Measurements from ENCODE around the gene FAM174C.
"Not testable (repeated sequence)": the region's sequence is repeated elsewhere in the genome, so short reads cannot be mapped to it uniquely, and the experiment has no call there.

The FAM174C gene

DNA sequence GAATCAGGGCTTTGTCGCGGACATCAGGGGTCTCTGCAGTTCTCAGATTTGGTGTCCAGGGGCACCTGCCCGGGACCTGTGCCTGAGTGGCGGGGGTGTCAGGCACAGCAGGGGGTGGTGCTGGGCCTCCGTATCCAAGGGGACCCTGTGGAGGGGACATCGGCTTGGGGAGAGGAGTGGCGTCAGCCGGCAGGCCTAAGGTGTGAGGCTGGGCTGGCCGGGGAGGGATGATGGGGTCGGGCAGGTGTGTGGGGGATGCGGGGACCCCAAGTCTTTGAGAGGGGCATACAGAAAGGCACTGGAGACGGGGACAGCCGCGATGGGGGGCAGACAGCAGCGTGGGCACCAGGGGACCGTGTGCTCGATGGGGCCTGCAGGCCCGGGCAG is 12.9 kb downstream of the FAM174C start:
- DNase-seq, result no peak

DNA sequence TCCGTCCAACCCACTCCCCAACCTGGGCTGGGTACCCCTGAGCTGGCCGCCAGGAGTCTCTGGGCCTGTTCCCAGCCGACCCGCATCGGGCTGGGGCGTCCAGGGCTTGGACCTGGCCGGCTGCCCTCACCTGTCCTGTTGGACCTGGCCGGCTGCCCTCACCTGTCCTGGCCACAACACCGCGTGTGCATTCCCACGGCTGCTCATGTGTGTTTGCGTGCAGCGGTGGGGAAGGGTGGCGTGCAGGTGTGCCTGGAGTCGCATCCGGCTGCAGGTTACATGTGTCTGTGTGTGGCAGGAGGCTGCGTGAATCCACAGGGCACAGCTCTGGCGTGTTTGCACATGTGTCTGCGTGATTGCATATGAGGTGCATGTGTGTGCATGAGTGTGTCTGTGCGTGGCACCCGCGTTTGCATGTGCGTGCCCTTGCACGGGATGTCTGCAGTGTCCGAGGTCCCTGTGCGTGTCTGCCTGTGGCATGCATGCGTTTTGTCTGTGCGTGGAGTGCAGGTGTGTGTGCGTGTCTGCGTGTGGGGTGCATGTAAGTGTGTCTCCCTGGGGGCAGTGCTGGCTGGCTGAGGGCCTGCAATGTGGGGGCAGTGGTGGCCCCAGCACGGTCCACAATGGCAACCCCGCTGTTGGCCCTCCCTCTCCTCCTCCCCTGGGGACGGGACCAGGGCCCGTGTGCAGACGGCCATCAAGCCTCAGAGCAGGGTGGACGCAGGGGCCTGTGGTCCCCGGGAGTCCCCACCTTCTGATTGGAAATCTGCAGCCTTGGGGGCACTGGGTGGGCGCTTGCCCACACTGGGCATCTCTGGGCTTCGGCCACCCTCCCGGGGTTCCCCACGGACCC is 13.7 kb downstream of the FAM174C start:
- no peak for DNase-seq

DNA sequence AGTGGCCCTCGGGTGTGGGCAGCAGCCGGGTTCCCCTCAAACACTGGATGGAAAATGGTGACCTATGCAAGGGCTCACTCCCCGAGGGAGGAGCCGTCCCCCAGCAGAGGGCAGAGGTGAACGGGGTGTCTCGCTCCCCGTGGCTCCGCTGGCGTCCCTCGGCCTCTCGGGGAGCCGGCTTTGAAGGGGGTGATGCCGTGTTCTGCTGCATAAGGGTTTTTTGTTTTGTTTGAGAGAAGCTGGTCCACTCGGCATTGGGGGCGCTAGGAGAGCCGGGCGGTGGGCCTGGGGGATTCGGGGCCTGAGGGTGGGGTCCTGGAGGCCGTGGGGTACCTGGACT is 14.3 kb downstream of the FAM174C start:
- DNase-seq, result no peak

DNA sequence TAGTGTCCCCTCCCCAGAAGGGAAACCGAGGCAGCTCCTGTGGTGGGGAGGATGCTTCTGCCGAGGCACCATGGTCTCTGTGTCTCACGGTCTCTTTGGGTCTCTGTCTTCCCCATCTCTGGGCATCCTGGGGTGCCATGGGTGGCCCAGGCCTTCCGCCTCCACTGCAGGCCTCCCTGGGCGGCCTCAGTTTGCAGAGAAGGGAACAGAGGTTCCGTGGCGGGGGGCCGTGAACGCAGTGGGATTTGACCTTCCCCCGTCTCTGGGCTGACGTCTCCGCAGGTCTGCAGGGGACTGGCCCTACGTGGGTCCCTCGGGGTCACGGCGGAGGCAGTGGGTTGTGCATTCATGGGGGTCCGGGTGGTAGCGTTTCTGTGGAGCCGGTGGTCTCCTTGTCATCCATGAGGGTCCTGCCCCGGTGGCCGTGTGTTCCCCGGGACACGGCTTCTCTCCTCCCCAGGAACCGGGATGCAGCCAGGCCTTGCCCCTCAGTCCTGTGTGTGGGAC is 14.9 kb downstream of the FAM174C start:
- DNase-seq, result no peak

DNA sequence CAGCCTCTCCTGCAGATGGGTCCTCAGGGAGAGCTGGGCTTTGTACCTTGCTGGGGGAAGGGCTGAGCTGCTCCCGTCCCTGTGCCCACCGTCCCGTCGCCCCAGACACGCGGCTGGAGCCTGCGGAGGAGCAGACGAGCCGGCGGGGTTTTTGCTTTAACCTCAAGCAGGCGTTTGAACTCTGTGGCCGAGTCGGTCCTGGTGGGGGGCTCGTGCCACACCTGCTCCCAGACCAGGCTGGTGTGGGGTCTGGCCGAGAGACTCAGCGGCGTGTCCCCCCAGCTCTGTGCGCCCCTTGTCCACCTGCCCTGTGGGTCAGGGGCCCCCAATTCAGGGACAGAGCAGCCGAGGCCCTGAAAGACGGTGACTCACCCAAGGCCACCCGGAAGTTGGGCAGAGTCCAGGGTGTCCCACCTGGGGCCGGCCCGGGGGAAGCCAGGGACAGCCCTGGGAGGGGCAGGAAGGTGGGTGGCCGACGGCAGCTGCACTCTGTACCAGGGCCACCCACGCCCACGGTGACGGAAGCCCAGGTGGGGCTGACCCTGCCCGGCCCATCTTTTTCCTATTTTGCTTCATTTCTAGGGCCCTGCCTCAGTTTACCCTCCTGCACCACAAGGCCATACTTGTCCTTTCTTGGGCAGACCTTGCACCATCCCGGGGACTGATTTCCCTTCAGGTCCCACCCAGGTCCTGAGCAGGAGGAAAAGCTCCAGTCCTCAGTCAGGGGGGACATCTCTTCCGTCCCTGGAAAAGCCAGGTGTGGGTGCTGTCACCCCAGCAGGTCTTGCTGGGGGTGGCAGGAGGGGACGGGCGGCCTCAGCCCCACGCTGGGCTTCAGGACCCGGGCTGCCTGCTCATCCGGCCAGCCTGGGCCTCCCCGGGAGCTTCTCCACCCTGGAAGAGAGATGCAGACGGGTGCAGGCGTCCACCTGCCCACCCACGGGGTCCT is 15.6 kb downstream of the FAM174C start:
- DNase-seq, result no peak

DNA sequence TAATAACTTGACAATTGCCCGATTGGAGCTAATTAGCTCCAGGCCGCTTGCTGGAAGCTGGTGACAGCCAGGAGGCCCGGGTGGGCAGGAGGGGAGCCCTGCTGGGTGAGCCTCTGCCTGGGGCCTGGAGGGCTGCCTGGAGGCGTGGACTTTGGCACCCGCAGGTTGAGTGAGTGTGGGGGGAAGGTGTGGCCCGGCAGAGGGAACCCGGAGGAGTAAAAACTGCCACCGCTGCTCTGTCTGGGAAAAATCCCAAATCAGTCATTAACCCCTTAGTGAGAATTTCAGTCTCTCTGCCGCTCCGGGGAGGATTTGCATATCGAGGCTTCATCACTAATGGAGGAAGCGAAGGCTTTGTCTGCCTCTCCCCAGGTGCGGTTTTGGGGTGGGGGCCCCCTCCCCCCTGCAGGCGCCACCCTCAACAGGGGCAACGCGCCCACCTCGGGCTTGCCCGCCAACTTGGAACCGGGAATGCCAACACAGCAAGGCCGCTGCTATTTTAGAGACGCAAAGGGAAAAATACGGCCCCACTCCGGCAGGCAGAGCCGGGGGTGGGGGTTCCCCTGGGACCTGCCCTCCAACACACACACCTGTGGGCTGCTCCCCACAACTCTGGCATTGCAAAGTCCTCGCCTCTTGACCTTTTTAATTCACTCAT is 16.6 kb downstream of the FAM174C start:
- no peak for DNase-seq

DNA sequence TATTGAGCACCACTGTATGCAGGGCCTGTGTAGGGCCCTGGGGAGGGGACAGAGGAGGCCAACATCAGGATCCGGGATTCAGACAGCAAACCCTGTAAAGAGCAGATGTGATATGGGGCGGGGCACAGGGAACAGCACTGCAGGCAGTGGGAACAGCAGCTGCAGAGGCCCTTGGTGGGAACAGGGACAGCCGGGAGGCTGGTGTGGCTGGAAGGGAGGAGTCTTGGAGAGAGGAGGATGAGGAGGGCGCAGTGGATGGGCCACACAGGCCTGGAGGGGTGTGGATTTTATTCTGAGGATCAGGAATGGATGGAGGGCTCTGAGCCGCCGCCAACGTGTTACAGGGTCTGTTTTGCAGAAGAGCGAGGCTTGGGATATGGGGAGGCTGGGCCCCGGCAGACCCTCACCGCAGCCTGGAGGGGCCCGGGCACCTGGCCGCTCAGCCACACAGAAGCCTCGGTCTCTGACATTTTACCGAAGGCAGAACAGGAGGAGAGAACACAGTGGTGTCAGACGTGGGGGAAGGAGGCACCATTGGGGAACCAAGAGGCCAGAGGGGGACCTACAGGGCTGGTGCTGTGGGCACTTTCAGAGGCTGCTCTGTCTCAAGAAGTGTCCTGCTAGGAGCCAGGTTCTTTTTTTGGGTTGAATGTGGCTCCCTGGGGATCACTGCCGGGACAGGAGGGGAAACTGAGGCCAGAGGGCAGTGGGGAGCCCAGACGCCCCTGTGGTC is 17.3 kb downstream of the FAM174C start:
- DNase-seq, result no peak

DNA sequence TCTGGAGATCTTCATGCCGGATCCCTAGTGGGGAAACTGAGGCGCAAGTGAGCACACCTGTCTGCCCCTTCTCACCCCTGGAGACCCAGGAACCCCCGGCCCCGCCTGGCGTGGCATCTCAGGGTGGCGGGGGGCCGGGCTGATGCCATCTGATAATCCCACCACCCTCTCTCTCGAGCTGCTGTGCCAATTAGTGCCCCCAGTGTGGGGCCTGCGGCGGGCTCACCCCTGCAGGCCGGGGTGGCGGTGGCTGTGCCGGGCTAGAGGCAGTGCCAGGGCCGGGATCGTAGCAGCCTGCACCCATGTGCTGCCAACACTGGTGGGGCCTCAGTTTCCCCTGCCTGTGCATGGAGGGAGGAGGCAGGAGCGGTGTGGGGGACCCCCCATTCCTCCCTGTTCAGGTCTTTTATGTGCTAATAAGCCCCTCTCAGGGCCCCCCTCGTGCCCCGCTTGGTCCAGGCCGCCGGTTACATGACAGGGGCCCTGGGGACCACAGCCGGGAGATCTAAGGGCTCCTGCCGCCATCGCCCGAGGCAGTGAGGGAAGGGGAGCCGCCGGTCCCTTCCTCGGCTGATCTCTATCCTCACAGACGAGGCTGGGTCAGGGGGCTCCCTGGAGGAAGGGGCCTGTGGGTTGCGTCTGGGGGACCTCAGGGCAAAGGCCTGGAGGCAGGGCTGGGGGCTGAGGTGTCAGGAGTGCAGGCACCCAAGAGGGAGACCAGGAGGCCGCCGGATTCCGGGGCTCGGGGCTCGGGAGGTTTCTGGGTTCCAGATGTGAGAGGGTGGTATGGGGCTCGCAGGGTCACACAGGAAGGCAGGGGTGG is 18.7 kb downstream of the FAM174C start:
- no peak for DNase-seq

DNA sequence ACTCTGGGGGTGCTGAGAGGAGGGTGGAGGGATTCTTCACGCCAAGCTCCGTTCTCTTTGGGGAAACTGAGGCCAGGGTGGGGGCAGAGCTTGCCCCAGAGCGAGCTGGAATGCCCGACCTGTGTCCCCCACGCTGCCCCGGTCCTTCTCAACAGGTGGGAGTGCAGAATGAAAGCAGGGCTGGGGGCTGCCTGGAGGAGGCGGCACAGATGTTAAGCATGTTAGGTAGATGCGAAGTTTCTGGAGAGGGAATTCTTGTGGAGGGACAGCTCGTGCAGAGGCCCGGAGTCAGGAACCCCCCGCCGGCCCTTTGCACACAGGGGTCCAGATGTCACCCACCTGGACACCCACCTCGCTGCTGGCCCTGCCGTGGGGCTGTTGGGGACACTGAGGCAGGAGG is 19.4 kb downstream of the FAM174C start:
- no peak for DNase-seq

DNA sequence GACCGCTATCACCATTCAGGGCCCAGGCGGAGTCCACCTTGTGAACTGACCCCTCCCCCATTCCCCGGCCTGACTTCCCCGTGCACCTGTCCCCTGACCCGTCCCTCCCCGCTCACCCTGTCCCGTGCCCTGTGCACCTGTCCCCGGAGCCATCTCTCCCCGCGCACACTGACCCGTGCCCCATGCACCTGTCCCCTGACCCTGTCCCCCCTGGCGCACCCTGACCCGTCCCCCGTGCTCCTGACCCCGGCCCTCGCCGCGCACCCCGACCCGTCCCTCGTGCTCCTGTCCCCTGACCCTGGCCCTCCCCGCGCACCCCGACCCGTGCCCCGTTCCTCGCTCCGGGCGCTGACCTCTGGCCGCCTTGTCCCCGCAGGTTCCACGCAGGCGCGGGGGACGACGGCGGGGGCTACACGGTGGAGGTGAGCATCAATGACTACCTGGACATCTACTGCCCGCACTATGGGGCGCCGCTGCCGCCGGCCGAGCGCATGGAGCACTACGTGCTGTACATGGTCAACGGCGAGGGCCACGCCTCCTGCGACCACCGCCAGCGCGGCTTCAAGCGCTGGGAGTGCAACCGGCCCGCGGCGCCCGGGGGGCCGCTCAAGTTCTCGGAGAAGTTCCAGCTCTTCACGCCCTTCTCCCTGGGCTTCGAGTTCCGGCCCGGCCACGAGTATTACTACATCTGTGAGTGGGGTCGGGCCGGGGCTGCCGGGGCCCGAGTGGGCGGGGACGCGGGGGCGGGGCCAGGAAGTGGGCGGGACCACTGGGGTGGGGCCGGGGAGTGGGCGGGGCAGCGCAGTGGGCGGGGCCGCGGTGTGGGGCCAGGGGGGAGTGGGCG is 20.1 kb downstream of the FAM174C start:
- DNase-seq, result no peak

DNA sequence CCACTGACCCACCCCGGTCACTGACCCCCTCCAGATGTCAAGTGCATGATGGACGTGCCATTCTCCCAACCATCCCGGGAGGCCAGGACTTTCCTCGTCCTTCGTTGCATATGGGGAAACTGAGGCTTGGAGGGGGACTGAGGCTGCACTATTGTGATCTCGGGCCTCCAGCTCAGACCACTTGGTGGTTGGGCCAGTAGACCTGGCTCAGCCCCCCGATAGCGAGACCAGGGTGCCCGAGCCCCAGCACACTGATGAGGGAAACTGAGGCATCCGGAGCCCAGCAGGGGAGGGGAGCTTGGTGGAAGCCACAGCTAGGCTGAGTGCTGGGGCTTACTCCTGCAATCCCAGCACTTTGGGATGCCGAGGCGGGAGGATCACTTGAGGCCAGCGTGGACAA is 20.7 kb downstream of the FAM174C start:
- DNase-seq, result no peak

DNA sequence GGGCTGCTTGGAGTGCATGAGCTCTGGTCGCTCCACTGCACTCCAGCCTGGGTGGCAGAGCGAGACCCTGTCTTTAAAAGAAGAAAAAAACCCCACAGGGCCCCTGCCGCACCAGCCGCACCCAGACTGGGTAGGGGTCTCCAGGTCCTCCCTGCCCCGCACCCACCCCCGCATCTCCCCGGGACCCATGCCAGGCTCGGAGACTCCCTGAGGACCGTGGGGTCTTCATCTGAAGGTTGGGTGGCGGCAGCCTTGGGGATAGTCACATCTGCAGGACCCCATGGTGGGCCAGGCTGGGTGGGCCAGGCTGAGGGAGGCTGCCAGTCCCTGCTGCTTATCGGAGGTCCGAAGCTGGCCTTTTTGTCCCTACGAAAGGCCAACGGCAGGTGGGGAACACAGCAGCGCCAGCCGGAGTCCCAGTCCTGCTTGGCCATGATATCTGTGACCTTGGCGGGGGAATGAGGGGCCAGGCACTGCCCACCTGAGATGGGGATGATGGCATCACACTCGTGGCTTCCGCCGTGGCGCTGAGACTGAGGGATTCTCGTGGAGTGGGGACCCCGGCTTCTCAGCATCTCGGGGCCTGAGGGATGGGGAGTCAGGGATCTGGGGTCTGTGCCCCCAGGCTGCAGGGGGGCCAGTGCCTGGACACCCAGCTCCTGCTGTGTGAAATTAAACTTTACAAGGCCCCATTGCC is 21.4 kb downstream of the FAM174C start:
- DNase-seq, result no peak

DNA sequence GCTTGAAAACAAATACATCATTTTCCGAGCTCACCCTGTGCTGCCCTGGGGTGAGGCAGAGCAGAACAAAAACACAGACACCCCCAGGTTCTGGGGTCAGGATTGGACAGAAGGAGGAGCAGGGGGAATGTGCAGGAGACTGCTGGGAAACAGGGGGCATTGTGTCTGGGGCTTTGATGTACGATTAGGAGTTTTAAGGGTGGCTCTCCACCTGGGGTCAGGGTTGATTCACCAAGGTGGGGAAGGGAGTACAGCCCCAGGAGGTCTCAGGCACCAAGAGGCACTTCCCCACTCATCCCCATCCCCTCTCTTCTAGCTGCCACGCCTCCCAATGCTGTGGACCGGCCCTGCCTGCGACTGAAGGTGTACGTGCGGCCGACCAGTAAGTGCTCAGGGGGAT is 22.9 kb downstream of the FAM174C start:
- DNase-seq, result no peak

DNA sequence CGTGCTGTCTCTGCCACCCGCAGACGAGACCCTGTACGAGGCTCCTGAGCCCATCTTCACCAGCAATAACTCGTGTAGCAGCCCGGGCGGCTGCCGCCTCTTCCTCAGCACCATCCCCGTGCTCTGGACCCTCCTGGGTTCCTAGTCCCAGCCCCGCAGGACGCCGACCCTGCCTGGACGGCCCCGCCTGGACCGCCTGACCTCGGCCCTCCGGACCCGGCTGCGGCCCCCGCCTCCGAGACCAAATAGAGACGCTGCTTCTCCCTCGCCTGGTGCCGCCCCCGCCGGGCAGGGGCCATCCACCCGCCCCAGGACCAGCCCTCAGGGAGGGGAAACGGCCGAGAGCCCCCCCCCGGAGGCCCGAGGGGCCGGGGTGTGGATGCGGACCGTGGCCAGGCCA is 24.5 kb downstream of the FAM174C start:
- DNase-seq, result no peak

DNA sequence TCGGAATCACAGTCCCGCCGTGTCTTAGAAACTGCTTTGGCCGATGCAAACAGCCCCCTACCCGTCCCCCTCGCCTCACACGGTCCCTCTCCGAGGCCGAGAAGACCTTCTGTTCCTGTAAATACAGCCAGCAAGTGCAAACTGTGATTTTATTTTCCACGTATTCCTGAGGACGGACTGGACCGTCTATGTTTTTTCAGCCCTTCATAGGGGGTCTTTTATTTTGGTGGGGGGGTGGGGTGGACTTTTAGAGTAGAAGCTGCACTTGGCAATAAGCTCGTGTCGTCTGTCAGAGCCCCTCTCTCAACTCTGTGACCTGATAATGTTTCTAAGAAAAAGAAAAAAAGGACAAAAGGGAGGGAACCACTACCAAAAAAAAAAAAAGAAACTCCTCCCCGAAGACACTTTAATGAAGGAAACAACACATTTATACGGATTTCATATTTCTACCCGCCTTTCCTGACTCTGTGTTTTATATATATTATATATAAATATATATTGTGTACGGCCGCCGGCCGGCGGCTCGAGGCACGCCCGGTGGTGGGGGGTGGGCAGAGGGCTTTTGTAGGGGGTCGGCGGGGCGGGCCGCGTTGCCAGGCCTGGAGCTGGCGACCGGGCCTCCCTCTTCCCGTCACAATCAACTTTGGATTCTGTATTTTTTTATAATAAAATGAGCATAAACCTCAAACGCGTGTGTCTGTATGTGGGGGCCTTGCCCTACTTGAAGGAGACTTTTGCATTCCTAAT is 25.6 kb downstream of the FAM174C start:
- no peak for DNase-seq

DNA sequence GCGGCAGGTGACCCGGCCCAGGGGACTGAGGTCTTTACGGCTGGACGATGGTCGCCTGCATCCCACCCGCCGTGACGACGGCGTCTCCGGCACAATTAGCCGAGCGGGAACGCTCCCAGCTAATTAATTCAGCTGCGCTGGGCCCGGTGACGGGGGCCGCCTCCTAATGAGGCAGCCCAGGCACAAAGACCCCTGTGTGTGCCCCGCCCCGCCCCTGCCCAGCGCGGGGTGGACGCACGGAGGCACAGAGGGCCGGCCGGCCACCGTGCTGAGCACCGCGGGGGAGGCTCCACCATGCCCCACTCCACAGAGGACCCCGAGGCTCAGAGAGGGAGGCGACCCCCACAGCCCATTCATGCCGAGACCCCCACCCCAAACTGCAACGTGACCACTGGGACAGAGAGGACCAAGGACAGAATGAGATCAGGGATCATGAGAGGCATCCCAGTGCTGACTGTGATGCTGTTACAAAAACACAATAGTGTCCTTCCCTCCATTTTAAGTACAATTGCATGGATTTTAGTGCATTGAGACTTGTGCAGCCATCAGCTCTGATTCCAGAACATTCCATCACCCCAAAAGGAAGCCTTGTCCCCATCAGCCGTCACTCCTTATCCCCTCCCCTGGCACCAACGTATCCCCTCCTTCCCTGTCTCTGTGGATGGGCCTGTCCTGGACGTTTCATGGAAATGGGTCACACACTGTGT is 27.4 kb downstream of the FAM174C start:
- DNase-seq, result peak; percentile 90

DNA sequence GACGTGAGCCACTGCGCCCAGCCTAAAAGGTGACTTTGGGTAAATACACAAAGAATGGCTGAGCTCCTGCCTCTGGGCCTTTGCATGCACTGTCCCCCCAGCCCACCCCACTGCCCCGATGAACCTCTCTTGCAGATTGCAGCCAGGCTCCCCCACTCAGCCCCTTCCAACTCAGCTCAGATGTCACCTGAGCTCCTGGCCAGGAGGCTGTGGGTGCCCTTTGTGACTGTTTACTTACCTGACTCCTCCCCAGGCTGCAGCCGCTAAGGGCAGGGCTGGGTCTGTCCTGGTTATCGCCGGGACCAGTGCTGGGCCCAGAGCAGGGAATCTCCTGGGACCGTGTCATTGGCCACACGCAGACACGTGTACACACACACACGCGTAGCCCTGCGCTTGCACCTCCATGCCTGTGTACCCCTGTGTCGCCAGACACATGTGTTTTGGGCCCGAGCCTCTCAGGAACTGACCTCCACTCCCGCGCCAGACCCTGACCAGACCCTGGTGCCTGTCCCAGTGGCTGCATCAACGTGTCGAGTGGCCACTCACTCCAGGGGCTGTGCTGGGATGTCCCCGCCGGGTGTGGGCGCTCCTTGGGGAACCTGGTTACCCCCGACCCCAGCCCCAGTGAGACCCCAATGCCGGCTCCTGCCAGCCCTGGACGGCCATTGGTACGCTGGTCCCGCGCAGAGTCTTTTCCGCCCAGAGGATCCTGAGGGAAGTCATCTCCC is 29.0 kb downstream of the FAM174C start:
- DNase-seq, result no peak

DNA sequence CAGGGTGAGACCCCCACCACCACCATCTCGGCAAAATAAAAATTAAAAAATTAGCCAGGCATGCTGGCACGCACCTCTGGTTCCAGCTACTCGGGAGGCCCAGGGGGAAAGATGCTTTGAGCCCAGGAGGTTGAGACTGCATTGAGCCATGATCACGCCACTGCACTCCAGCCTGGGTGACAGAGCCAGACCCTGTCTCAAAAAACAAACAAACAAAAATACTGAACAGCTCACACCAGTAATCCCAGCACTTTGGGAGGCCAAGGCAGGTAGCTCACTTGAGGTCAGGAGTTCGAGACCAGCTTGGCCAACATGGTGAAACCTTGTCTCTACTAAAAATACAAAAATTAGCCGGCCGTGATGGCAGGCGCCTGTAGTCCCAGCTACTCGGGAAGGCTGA is 30.0 kb downstream of the FAM174C start:
- not testable (repeated sequence) for DNase-seq
